Measurements from ENCODE around the gene FAM83F. TPM values are rescaled to one million over a fixed set of nuclear protein-coding genes. Genes with fewer than 3 reads are reported as not detected.

The FAM83F gene
- total RNA-seq, 1 experiment from 2014 or later = 8.1 TPM

DNA sequence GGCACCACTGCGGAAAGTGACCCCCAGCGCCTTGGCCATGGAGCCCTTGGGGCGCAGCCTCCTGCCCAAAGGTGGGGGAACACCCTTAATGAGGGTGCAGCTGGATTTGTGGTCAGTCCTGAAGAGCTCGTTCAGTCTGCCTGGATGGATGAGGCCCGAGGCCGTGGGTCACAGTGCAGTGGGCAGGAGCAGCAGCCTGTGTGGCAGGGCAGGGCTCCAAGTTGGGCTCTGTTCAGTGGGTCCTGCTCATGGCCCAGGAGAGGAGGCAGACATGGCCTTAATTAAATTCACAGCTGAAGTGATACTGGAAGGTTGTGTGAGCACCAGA lies 33.3 kb downstream of the FAM83F start:
- POLR2A ChIA-PET (ENCODE audit: unreplicated experiment) = no interaction called here

DNA sequence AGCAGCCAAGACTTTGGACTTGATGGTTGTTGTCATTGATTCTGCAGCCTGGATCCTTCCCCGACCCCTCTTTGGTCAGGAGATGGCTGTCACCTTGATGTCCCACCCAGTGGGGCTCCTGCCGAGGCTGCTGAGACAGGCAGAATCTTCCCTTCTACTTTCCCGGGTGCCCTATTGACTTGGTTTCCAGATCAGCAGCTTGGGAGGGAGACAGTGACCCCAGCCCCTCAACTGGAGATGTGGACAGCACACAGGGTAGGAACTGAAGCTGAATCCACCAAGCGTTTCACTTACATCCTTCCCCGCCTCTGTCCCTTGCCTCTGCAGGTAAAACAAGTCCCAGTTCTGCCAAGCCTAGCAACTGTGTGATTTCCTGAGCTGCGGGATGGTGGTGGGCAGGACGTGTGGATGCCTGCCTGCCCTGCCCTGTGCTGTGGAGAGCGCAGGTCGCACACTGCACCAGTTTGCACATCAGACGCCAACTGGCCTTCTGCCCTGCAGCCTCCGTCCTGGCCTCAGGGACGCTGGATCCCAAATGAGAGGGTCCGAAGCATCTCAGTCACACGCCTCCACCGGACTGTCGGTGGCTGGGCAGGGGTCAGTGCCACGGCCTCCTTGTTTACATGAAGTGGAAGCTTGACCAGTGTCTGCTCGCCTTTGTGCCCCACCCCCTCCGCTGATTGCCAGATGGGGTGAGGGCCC lies 34.6 kb downstream of the FAM83F start:
- Histone ChIP-seq H2AFZ (no peak overlapping the region), H3K27me3 (ENCODE audit: insufficient read depth, low read depth) (no peaks in the 10 kb centered on the region), H3K9me2 (ENCODE audit: insufficient read depth) (no peaks in the 10 kb centered on the region), H3F3A (ENCODE audit: insufficient read depth, low read depth) (no peaks in the 10 kb centered on the region), H3K4me1 (replicated peaks; ENCODE audit: insufficient read depth) (no peaks in the 10 kb centered on the region), H3K79me2 (ENCODE audit: low read depth) (no peaks in the 10 kb centered on the region), H3K9me3 (ENCODE audit: insufficient read depth, low read depth) (no peaks in the 10 kb centered on the region), H3K36me3 (ENCODE audit: low read depth) (no peaks in the 10 kb centered on the region), H3K4me3 (no peak overlapping the region), H3K4me2 (no peak overlapping the region), H4K20me1 (ENCODE audit: insufficient read depth) (no peaks in the 10 kb centered on the region), H3K27ac (no peak overlapping the region)
- ChIA-PET POLR2A (ENCODE audit: unreplicated experiment) (no interaction called here), CTCF (no interaction called here)
- intact Hi-C loops (cut with micrococcal nuclease; ENCODE audit: unreplicated experiment) = loop anchor here (10.0 kb wide), 1 partner anchor 335 kb away; no protein-coding TSS in a partner anchor
- BruUV-seq (replicated peaks) = no TSS peak
- no peak for DNase-seq
- TF ChIP-seq, protein P1, sequence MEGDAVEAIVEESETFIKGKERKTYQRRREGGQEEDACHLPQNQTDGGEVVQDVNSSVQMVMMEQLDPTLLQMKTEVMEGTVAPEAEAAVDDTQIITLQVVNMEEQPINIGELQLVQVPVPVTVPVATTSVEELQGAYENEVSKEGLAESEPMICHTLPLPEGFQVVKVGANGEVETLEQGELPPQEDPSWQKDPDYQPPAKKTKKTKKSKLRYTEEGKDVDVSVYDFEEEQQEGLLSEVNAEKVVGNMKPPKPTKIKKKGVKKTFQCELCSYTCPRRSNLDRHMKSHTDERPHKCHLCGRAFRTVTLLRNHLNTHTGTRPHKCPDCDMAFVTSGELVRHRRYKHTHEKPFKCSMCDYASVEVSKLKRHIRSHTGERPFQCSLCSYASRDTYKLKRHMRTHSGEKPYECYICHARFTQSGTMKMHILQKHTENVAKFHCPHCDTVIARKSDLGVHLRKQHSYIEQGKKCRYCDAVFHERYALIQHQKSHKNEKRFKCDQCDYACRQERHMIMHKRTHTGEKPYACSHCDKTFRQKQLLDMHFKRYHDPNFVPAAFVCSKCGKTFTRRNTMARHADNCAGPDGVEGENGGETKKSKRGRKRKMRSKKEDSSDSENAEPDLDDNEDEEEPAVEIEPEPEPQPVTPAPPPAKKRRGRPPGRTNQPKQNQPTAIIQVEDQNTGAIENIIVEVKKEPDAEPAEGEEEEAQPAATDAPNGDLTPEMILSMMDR (conservative IDR thresholded peaks at IDR 0.05) = no peak
- TF ChIP-seq EZH2 (IDR thresholded peaks at IDR 0.05; ENCODE audit: low read depth) = no peak

More for the DNA sequence above, 33.3 kb downstream of the FAM83F start:
- Histone ChIP-seq H3K27ac (no peak overlapping the region), H3F3A (ENCODE audit: insufficient read depth, low read depth) (no peaks in the 10 kb centered on the region), H3K4me1 (replicated peaks; ENCODE audit: insufficient read depth) (no peaks in the 10 kb centered on the region), H3K4me2 (no peak overlapping the region), H4K20me1 (ENCODE audit: insufficient read depth) (no peaks in the 10 kb centered on the region), H3K9me3 (ENCODE audit: insufficient read depth, low read depth) (no peaks in the 10 kb centered on the region), H3K4me3 (no peak overlapping the region), H2AFZ (no peak overlapping the region), H3K36me3 (ENCODE audit: low read depth) (no peaks in the 10 kb centered on the region), H3K9me2 (ENCODE audit: insufficient read depth) (no peaks in the 10 kb centered on the region), H3K79me2 (ENCODE audit: low read depth) (no peaks in the 10 kb centered on the region), H3K27me3 (ENCODE audit: insufficient read depth, low read depth) (no peaks in the 10 kb centered on the region)
- no TSS peak for BruUV-seq (replicated peaks)
- TF ChIP-seq, protein P1 (conservative IDR thresholded peaks at IDR 0.05) = no peak
- TF ChIP-seq EZH2 (IDR thresholded peaks at IDR 0.05; ENCODE audit: low read depth) = no peak
- CTCF ChIA-PET = no interaction called here
- no peak for DNase-seq
- intact Hi-C loops (cut with micrococcal nuclease; ENCODE audit: unreplicated experiment) = loop anchor here (10.0 kb wide), 1 partner anchor 333 kb away; no protein-coding TSS in a partner anchor

DNA sequence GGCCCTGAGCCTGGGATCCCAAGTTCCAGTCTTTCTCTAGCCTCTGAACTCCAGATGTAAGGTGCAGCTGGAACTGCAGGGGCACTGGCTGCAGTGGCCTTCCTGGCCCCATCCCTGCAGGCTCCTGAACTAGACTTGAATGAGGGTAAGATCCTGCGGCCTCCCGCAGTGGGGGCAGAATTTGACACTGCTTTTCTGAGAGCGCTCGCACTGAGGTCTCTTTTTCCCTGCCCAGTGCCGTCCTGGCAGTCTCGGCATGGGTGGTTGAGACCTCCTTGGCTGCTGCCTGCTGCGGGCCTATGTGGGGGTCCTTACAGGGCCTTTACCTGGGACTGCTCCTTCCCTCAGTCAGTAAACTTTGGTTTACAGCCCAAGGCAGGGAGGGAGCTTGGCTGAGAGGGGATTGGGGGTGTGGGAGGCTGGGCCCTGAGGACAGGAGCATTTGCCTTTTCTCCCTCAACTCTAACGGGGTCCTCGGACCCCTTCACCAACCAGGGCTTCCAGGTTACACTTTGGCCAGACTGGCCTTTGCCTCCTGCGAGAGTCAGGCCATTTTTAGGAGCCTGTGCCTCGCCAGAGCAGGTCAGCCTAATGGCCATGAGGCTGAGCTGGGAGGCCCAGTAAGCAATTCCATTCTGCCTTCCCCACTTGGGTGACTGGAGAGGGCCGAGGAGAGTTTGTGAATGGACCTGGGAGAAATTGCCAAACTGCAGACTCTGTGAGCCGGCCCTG lies 35.4 kb downstream of the FAM83F start:
- H3K4me3 ChIP-seq = no peak overlapping the region
- DNase-seq = no peak
- H3K27me3 ChIP-seq (ENCODE audit: insufficient read depth, low read depth) = no peaks in the 10 kb centered on the region
- no peaks in the 10 kb centered on the region for H3K9me2 ChIP-seq (ENCODE audit: insufficient read depth)
- no peak overlapping the region for H3K27ac ChIP-seq
- no peaks in the 10 kb centered on the region for H4K20me1 ChIP-seq (ENCODE audit: insufficient read depth)
- intact Hi-C loops (cut with micrococcal nuclease; ENCODE audit: unreplicated experiment) = no loop called here
- POLR2A ChIA-PET (ENCODE audit: unreplicated experiment) = interaction anchor here (0.6 kb wide), 1 partner anchor 1953 kb away, joined by 12 read pairs; no protein-coding TSS in a partner anchor
- H3K4me2 ChIP-seq = no peak overlapping the region
- no peak for TF ChIP-seq EZH2 (IDR thresholded peaks at IDR 0.05; ENCODE audit: low read depth)
- H2AFZ ChIP-seq = no peak overlapping the region
- no peaks in the 10 kb centered on the region for H3K79me2 ChIP-seq (ENCODE audit: low read depth)
- H3K36me3 ChIP-seq (ENCODE audit: low read depth) = no peaks in the 10 kb centered on the region
- no peaks in the 10 kb centered on the region for H3K9me3 ChIP-seq (ENCODE audit: insufficient read depth, low read depth)
- CTCF ChIA-PET = interaction anchor here (0.6 kb wide), 1 partner anchor 9 kb away, joined by 3 read pairs; no protein-coding TSS in a partner anchor
- no peaks in the 10 kb centered on the region for H3K4me1 ChIP-seq (replicated peaks; ENCODE audit: insufficient read depth)
- H3F3A ChIP-seq (ENCODE audit: insufficient read depth, low read depth) = no peaks in the 10 kb centered on the region
- BruUV-seq (replicated peaks) = no TSS peak
